CD14-positive monocyte (primary cell): ENCODE measurements around the gene ING1. TPM values are rescaled to one million over a fixed set of nuclear protein-coding genes. Genes with fewer than 3 reads are reported as not detected.

Source experiments
- DNase-seq, 3 donors: peaks; one replicate each; pipeline ENCODE4 v3.0.0-alpha.2; 2011 to 2022
- H2AFZ ChIP-seq: 2 replicates; pipeline ENCODE4 v1.6.0; 2012; ENCODE audit warnings: mild to moderate bottlenecking, low read depth, low read length, inconsistent platforms; ENCODE audit not compliant: insufficient read depth, poor library complexity, severe bottlenecking
- H3K27ac ChIP-seq, 2 donors: 1 replicate in 1 of 2; 2 replicates in 1 of 2; pipeline ENCODE4 v1.5.1; 2012 to 2013; ENCODE audit warnings: low read length in 2 of 2, control low read depth in 1 of 2, inconsistent platforms in 1 of 2, low read depth in 1 of 2, mild to moderate bottlenecking in 1 of 2
- H3K27me3 ChIP-seq, 2 donors: one replicate each; pipeline versions ENCODE4 v1.6.0 to v1.6.1; 2011 to 2013; ENCODE audit warnings: low read length in 2 of 2; ENCODE audit not compliant: control insufficient read depth in 2 of 2, insufficient read depth in 2 of 2
- H3K36me3 ChIP-seq, 2 donors: replicated peaks in 1 of 2; 1 replicate in 1 of 2; 2 replicates in 1 of 2; pipeline versions ENCODE4 v1.5.1 to v1.6.1; 2012 to 2013; ENCODE audit warnings: low read length in 2 of 2, control low read depth in 1 of 2, inconsistent platforms in 1 of 2, mild to moderate bottlenecking in 1 of 2; ENCODE audit not compliant: insufficient read depth in 2 of 2, control insufficient read depth in 1 of 2
- H3K4me1 ChIP-seq, 2 donors: 1 replicate in 1 of 2; 2 replicates in 1 of 2; pipeline versions ENCODE4 v1.5.1 to v1.6.1; 2012 to 2013; ENCODE audit warnings: low read length in 2 of 2, control low read depth in 1 of 2, inconsistent platforms in 1 of 2, mild to moderate bottlenecking in 1 of 2, moderate library complexity in 1 of 2; ENCODE audit not compliant: insufficient read depth in 2 of 2, control insufficient read depth in 1 of 2
- H3K4me2 ChIP-seq: replicated peaks from 2 replicates; pipeline ENCODE3; 2012; ENCODE audit warnings: low read length, moderate library complexity, mild to moderate bottlenecking; ENCODE audit not compliant: poor library complexity, severe bottlenecking; ENCODE audit errors: extremely low read depth
- H3K4me3 ChIP-seq, 3 experiments: fragments of 200-600 bp in 1 of 3; sonication (generic) in 1 of 3; replicated peaks in 1 of 3; 1 replicate in 2 of 3; 2 replicates in 1 of 3; pipeline ENCODE4 v1.5.1; 2011 to 2013; ENCODE audit warnings: low read length in 3 of 3, mild to moderate bottlenecking in 3 of 3, control low read depth in 2 of 3, low read depth in 2 of 3, inconsistent platforms in 1 of 3, moderate library complexity in 1 of 3
- H3K79me2 ChIP-seq: 2 replicates; pipeline ENCODE4 v1.6.0; 2012; ENCODE audit warnings: mild to moderate bottlenecking, control low read depth, inconsistent platforms, low read length, moderate library complexity; ENCODE audit not compliant: insufficient read depth
- H3K9ac ChIP-seq: 2 replicates; pipeline ENCODE4 v1.6.0; 2017; ENCODE audit warnings: low read length, mild to moderate bottlenecking; ENCODE audit not compliant: insufficient read depth, poor library complexity, severe bottlenecking
- H3K9me3 ChIP-seq, 2 donors: replicated peaks in 1 of 2; 1 replicate in 1 of 2; 2 replicates in 1 of 2; pipeline versions ENCODE4 v1.5.1 to v1.6.1; 2012 to 2013; ENCODE audit warnings: low read length in 2 of 2, control low read depth in 1 of 2; ENCODE audit not compliant: control insufficient read depth in 1 of 2, insufficient read depth in 1 of 2
- H4K20me1 ChIP-seq: 2 replicates; pipeline ENCODE4 v1.6.0; 2012; ENCODE audit warnings: mild to moderate bottlenecking, low read length, control low read depth, moderate library complexity; ENCODE audit not compliant: insufficient read depth
- H3K27ac Mint-ChIP-seq, 7 donors: one replicate each; pipeline ENCODE4 v1.8.0; 2020; ENCODE audit warnings: mild to moderate bottlenecking in 7 of 7, mixed read lengths in 7 of 7, moderate library complexity in 6 of 7, inconsistent platforms in 2 of 7
- H3K27me3 Mint-ChIP-seq, 3 donors: one replicate each; pipeline ENCODE4 v1.8.0; 2021 to 2022; ENCODE audit warnings: low read depth in 3 of 3, mild to moderate bottlenecking in 3 of 3, mixed read lengths in 3 of 3, moderate library complexity in 3 of 3, inconsistent platforms in 1 of 3
- H3K36me3 Mint-ChIP-seq, 2 donors: one replicate each; pipeline ENCODE4 v1.8.0; 2020; ENCODE audit warnings: mixed read lengths in 2 of 2, inconsistent platforms in 1 of 2, mild to moderate bottlenecking in 1 of 2
- H3K4me1 Mint-ChIP-seq: one replicate; pipeline ENCODE4 v1.8.0; 2020; ENCODE audit warnings: mild to moderate bottlenecking, mixed read lengths
- H3K4me3 Mint-ChIP-seq, 2 donors: one replicate each; pipeline ENCODE4 v1.8.0; 2020; ENCODE audit warnings: mild to moderate bottlenecking in 2 of 2, mixed read lengths in 2 of 2, moderate library complexity in 1 of 2
- H3K9me3 Mint-ChIP-seq, 7 donors: one replicate each; pipeline ENCODE4 v1.8.0; 2020 to 2022; ENCODE audit warnings: mixed read lengths in 7 of 7, mild to moderate bottlenecking in 6 of 7, moderate library complexity in 6 of 7, inconsistent platforms in 2 of 7
- CTCF ChIP-seq: fragments of 200-600 bp; IDR thresholded peaks from one replicate; pipeline ENCODE4 v1.8.0; 2022; ENCODE audit warnings: antibody characterized with exemption, mild to moderate bottlenecking
- WGBS: methylation state at CpG from one replicate; pipeline ENCODE4 v1.1.5; 2013; ENCODE audit warnings: missing lambda C conversion rate; ENCODE audit not compliant: insufficient coverage; 5-methylcytosine and 5-hydroxymethylcytosine counted together
- intact Hi-C, 2 donors: fragments of 100-400 bp; cut with micrococcal nuclease; formaldehyde crosslinking; loops; one replicate each; pipeline versions ENCODE4 v1.15.0 to v1.15.1; 2023
- polyA plus RNA-seq, 3 donors: library from polyadenylated mRNA; depleted of rRNA in 1 of 3; unstranded in 2 of 3; stranded (reverse) in 1 of 3; fragments of 300-500 nt in 2 of 3; fragments of >200 nt in 1 of 3; fragmentation: Illumina TruSeq in 2 of 3; gene quantifications; 1 replicate in 2 of 3; 2 replicates in 1 of 3; pipeline ENCODE4 v1.2.3, GENCODE V29; 2012 to 2021

Gene ING1
- polyA plus RNA-seq, 3 donors, result 8.4 to 128 (median 11.8) TPM

GRCh38 chr13:110680852-110681251 is 32.6 kb upstream of the ING1 start:
- Mint-ChIP-seq H3K4me1 (peaks cover 25% of the 10 kb centered on the region), H3K4me3 (no peak overlapping the region), H3K9me3 (no peaks in the 10 kb centered on the region), H3K27ac (peak overlapping the region in 6 of 7 donors; percentile 5 to 65 (median 42)), H3K27me3 (no peaks in the 10 kb centered on the region), H3K36me3 (peaks cover 53 to 75% of the 10 kb centered on the region in 2 donors)
- TF ChIP-seq CTCF, result peak; percentile 37
- H3K9ac ChIP-seq, result no peak overlapping the region
- H2AFZ ChIP-seq, result no peak overlapping the region
- peaks cover 5% of the 10 kb centered on the region for H3K79me2 ChIP-seq
- H3K27ac ChIP-seq, result peak overlapping the region in 1 of 2 donors; percentile 58
- H3K4me2 ChIP-seq, result no peak overlapping the region
- 84% methylated on average over 6 of the region's 7 CpGs for WGBS
- H4K20me1 ChIP-seq, result no peaks in the 10 kb centered on the region
- intact Hi-C loops, result loop anchor here in 1 of 2 donors (5.0 kb wide), 1 partner anchor 36 kb away; no protein-coding TSS in a partner anchor
- no peak overlapping the region for H3K4me3 ChIP-seq
- H3K4me1 ChIP-seq, result peaks cover 19 to 21% of the 10 kb centered on the region in 2 donors
- peaks cover 49 to 78% of the 10 kb centered on the region in 2 donors for H3K36me3 ChIP-seq
- no peak for DNase-seq
- no peaks in the 10 kb centered on the region for H3K9me3 ChIP-seq
- H3K27me3 ChIP-seq, result no peaks in the 10 kb centered on the region

- peak overlapping the region in 3 of 7 donors; percentile 14 to 73 (median 47) for H3K27ac Mint-ChIP-seq
- H3K9me3 Mint-ChIP-seq, result no peaks in the 10 kb centered on the region
- intact Hi-C loops, result loop anchor here in 1 of 2 donors (5.0 kb wide), 1 partner anchor 35 kb away; no protein-coding TSS in a partner anchor
- peaks cover 5% of the 10 kb centered on the region for H3K79me2 ChIP-seq
- H2AFZ ChIP-seq, result no peak overlapping the region
- no peak overlapping the region for H3K4me3 ChIP-seq
- peaks cover 60 to 89% of the 10 kb centered on the region in 2 donors for H3K36me3 ChIP-seq
- no peaks in the 10 kb centered on the region for H4K20me1 ChIP-seq
- peaks cover 7 to 9% of the 10 kb centered on the region in 2 donors for H3K4me1 ChIP-seq
- no peak overlapping the region for H3K9ac ChIP-seq
- peaks cover 60 to 80% of the 10 kb centered on the region in 2 donors for H3K36me3 Mint-ChIP-seq
- H3K9me3 ChIP-seq, result no peaks in the 10 kb centered on the region
- H3K27ac ChIP-seq, result peak overlapping the region in 1 of 2 donors; percentile 38
- WGBS, result 100% methylated on average over 4 of the region's 15 CpGs
- no peaks in the 10 kb centered on the region for H3K27me3 Mint-ChIP-seq
- H3K27me3 ChIP-seq, result no peaks in the 10 kb centered on the region
- no peak overlapping the region for H3K4me3 Mint-ChIP-seq
- TF ChIP-seq CTCF, result no peak
- no peak overlapping the region for H3K4me2 ChIP-seq
- H3K4me1 Mint-ChIP-seq, result peaks cover 13% of the 10 kb centered on the region
- no peak for DNase-seq
Measured at GRCh38 chr13:110681868-110682550, 31.5 kb upstream of the ING1 start.
